OCI-M2 (cell line): ENCODE measurements around the gene PSMC6.

Source experiments
- DNase-seq: peaks from one replicate; lab custom pipeline; 2025; ENCODE audit not compliant: unreplicated experiment; lab: John Stamatoyannopoulos, UW

PSMC6 gene

GRCh38 chr14:52706724-52707706 is at the start of gene PSMC6:
TSS of gene PSMC6 (plus strand) at chr14:52707200. CDS start at chr14:52707220, 20 bp downstream.
- peak; percentile 90 for DNase-seq

- DNase-seq, result no peak
Measured at GRCh38 chr14:52660325-52660724, 46.7 kb upstream of the PSMC6 start.

DNA sequence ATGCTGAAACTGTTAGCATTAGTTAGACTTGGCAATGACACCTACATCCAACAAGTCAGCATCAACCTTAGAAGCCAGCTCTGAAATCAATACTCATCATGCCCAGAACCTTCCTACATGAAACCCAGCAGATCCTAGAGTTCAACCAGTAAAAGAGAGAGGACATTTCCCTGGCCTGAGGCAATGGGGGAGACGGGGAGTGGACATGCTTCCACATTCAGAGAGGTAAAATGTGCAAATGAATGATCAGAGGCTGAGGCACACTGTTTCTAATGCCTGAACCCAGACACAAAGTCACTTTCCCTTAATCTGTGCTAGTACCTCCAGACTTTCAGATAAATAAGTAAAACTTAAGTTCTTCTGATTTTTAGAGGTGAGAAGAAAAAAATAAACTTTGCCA is 46.2 kb upstream of the PSMC6 start:
- no peak for DNase-seq

- no peak for DNase-seq
Measured at GRCh38 chr14:52661314-52661713, 45.7 kb upstream of the PSMC6 start.

- no peak for DNase-seq
Measured at GRCh38 chr14:52663850-52664249, 43.1 kb upstream of the PSMC6 start.

- no peak for DNase-seq
Measured at GRCh38 chr14:52678591-52678990, 28.4 kb upstream of the PSMC6 start.

- no peak for DNase-seq
Measured at GRCh38 chr14:52683985-52684520, 22.9 kb upstream of the PSMC6 start.

GRCh38 chr14:52686176-52686575 is 20.8 kb upstream of the PSMC6 start:
- no peak for DNase-seq

DNA sequence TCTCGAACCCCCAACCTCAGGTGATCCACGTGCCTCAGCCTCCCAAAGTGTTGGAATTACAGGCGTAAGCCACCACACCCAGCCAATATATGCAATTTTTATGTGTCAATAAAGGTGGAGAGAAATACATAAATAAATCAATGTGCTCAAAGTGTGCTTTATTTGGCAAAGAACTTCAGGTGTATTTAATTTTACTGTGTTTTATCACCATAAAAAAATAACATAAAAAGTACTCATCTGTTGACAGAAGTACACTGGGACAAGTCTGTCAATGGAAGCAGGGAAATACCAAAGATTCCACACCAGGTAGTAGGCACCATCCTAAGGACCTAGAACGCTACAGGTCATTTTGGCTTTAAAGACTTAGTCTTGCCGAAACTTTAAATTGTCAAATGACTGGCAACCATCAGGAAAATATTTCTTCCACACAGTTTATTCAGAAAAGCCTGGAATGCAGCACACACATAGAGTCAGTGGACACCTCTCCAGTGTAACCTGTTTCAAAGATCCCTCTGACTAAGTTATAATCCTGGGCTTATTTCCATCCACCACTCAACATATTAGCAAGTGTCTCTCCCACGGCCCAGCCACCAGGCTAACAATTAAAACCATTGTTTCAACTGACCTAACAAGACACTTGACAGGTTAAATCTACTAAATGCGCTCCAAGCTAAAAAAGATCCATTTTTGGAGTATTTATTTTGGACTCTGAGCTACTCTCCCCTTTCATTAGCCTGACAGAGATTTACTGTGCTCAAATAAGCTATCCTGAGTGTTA is 15.8 kb upstream of the PSMC6 start:
- no peak for DNase-seq

GRCh38 chr14:52692248-52692962 is 14.6 kb upstream of the PSMC6 start:
- DNase-seq, result no peak

DNA sequence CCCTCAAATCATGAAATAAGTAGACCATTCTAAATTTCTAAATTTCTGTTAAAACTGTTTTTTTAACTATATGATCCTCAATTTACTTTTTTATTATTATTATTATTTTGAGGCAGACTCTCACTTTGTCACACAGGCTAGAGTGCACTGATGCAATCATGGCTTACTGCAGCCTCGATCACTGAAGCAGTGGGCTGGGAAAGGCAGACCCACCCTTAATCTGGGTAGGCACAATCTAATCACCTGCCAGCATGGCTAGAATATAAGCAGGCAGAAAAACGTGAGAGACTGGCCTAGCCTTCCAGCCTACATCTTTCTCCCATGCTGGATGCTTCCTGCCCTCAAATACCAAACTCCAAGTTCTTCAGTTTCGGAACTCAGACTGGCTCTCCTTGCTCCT is 14.0 kb upstream of the PSMC6 start:
- DNase-seq, result no peak

DNA sequence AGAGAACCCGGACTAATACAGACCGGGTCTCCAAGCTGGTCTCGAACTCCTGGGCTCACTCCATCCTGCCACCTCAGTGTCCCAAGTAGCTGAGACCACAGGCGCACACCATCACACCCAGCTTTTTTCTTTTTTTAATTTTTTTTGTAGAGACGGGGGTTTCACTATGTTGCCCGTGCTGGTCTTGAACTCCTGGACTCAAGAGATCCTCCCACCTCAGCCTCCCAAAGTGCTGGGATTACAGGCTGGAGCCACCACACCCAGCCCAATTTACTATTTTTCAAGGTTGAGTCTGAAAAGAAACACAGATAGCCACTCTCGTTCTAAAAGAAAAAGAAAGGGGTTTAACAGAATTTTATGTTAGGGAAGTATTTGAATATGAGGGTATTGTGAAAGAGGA is 13.5 kb upstream of the PSMC6 start:
- no peak for DNase-seq

DNA sequence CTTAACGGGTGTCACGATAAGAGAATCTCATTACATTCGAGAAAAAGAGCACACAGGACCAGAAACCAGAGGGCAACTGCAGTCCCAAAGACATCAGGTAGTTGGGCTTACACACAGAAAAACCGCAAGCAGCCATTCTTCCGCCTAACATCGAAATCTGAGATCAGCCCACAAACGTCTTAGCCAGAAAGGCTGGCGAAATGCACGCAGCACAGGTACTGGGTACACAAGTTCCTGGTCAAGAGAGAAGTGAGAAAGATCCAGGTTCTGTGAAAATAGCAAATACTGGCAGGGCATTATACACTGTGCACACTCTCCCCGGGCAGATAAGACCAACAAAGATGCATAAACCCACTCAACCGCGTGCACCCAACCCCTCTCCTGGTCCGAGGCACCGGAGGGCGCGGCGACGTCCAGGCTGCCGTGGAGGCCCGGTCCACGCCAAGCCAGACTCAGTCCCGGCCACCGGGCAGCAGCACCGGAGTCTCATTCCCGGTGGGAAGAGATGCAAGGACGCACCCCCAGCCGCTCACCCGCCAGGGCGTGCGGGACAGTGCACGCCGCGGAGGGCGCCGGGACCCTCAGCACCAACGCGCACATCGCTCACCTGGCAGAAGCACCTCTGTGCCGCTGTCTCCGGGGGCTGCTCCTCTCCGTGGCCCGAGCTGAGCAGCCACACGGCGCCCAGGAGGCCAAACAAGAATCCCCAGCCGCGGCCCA is 12.1 kb upstream of the PSMC6 start:
- no peak for DNase-seq

- no peak for DNase-seq
Measured at GRCh38 chr14:52695481-52696091, 11.4 kb upstream of the PSMC6 start, which contains the start of gene ERO1A. TSS of gene ERO1A (minus strand) at chr14:52695558. CDS start at chr14:52695481, 77 bp downstream.

DNA sequence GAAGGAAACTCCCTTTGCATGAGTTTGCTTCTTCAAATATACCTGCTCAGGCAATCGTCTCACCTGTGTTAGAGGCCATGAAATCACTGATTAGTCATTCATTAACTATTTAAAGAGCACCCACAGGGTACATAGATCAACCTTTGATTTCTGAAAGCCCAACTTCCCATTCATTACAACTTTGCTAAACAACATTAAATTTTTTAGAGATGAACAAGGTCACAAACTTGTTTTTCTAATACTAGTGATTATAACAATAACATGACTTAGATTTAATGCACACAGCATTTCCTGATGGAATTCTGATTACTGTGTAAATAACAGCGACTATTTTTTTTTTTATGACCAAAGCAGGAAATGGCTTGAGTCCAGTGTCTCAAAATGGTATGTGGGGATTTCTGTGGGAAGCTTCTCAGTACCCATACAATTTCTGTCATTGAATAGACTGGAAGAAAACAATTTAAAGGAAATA is 6.3 kb upstream of the PSMC6 start:
- DNase-seq, result no peak

GRCh38 chr14:52701223-52701622 is 5.8 kb upstream of the PSMC6 start:
- DNase-seq, result no peak

DNA sequence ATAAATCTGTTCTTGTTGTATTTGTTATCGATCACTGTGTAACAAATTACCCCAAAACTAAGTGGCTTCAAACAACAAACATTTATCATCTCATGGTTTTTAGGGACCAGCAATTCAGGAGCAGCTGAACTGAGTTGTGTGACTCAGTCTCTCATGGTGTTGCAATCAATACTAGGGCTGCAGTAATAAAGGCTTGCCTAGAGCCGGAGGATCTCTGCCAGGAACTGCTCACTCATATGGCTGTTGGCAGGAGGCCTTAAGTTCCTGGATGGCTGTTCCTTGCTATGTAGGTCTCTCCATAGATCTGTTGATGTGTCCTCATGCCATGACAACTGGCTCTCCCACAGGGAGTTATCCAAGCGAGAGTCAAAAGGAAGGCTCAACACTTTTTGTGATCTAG is 3.8 kb upstream of the PSMC6 start:
- no peak for DNase-seq

GRCh38 chr14:52703664-52704063 is 3.3 kb upstream of the PSMC6 start:
- DNase-seq, result no peak

GRCh38 chr14:52706286-52706685 is 714 bp upstream of the PSMC6 start:
- DNase-seq, result no peak

DNA sequence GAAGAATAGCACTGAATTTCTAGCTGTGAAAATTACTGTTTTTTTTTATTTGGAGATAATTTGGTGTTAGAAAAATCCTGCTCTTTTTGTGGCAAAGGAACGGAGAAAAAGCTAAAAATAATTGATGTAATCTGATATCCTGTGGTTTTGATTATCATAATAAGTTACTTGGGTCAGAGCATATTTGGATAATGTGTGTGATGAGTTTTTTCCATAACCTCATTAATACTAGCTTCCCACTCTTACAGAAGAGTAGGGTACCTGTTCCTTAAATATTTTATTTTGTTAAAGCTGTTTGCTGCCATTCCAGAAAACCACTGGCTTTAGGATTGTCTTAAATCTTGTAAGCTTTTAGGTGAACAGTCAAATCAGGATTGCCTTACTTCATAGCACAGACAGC is 4.7 kb downstream of the PSMC6 start:
- DNase-seq, result no peak
